Measurements from ENCODE around the gene CHCHD4.

DNA sequence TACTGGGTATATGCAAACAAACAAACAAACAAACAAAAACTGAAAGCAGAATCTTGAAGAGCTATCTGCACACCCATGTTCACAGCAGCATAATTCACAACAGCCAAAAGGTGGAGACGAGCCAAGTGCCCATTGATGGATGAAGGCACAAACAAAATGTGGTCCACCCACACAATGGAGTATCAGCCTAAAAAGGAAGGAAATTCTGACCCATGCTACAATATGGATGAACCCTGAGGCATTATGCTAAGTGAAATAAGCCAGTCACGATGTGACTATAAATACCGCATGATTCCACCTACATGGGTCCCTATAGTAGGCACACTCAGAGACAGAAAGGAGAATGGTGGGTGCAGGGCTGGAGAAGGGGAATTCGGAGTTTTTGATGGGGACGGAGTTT, 29.6 kb upstream of the CHCHD4 start:
- TF ChIP-seq, protein P1, sequence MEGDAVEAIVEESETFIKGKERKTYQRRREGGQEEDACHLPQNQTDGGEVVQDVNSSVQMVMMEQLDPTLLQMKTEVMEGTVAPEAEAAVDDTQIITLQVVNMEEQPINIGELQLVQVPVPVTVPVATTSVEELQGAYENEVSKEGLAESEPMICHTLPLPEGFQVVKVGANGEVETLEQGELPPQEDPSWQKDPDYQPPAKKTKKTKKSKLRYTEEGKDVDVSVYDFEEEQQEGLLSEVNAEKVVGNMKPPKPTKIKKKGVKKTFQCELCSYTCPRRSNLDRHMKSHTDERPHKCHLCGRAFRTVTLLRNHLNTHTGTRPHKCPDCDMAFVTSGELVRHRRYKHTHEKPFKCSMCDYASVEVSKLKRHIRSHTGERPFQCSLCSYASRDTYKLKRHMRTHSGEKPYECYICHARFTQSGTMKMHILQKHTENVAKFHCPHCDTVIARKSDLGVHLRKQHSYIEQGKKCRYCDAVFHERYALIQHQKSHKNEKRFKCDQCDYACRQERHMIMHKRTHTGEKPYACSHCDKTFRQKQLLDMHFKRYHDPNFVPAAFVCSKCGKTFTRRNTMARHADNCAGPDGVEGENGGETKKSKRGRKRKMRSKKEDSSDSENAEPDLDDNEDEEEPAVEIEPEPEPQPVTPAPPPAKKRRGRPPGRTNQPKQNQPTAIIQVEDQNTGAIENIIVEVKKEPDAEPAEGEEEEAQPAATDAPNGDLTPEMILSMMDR (IDR thresholded peaks at IDR 0.05) = no peak
- TF ChIP-seq POLR2A (IDR thresholded peaks at IDR 0.05) = no peak
